Right cardiac atrium (tissue), 5 donors: ENCODE measurements around the gene EML1. TPM values are rescaled to one million over a fixed set of nuclear protein-coding genes. Genes with fewer than 3 reads are reported as not detected.

Source experiments
- ATAC-seq, 2 donors: fragments of 200-7000 bp; cut with Tn5 transposase; one replicate each; pipeline versions ENCODE4 v1.8.0 to v1.9.1; 2020; ENCODE audit warnings: moderate library complexity in 2 of 2, mild to moderate bottlenecking in 1 of 2
- DNase-seq, 3 donors: peaks; one replicate each; pipeline ENCODE4 v3.0.0-alpha.2; 2020
- H3K27ac ChIP-seq: one replicate; pipeline ENCODE4 v1.5.1; 2013; ENCODE audit warnings: mild to moderate bottlenecking, low read length, control low read depth, moderate library complexity
- H3K27me3 ChIP-seq: one replicate; pipeline ENCODE4 v1.6.1; 2013; ENCODE audit not compliant: control insufficient read depth, insufficient read depth
- H3K4me1 ChIP-seq: one replicate; pipeline ENCODE4 v1.6.1; 2013; ENCODE audit warnings: low read length; ENCODE audit not compliant: control insufficient read depth, insufficient read depth
- H3K4me3 ChIP-seq: one replicate; pipeline ENCODE4 v1.5.1; 2013; ENCODE audit warnings: low read length, control low read depth
- H3K9me3 ChIP-seq: one replicate; pipeline ENCODE4 v1.6.1; 2013; ENCODE audit warnings: low read length; ENCODE audit not compliant: control insufficient read depth
- WGBS: extraction: QIAGEN DNeasy Blood & Tissue Kit; methylation state at CpG from one replicate; pipeline ENCODE4 v1.1.7; 2013; 5-methylcytosine and 5-hydroxymethylcytosine counted together
- intact Hi-C, 4 donors: fragments of 100-400 bp; cut with DNase I; formaldehyde crosslinking; loops; one replicate each; pipeline versions ENCODE4 v1.11.0 to v1.14.0; 2022 to 2023
- long read RNA-seq, 4 donors: library from polyadenylated mRNA; unstranded; transcript quantifications; one replicate each; pipeline ENCODE4 v2.0.0, GENCODE V29; 2020 to 2021
- polyA plus RNA-seq: library from polyadenylated mRNA; stranded (reverse); fragments of 200-250 nt; gene quantifications from one replicate; pipeline ENCODE4 v1.2.3, GENCODE V29; 2013
- total RNA-seq, 4 donors: library from RNA; stranded (reverse); fragmentation: NEBNext Ultra II Directional; extraction: Animal tissue kit (Norgen Biotek cat#: 25700); gene quantifications; one replicate each; pipeline ENCODE4 v1.2.1, GENCODE V29; 2021
- donor health status: healthy with polysubstance abuse.
- donor health status: DM: no; HTN: yes; CAD: no.
- donor health status: DM: no; HTN: no; CAD: no.
- donor health status: DM: no; HTN: yes; CAD: no; lungs with severe emphysema.
- donor health status: DM: yes; HTN: yes; CAD: no.

EML1 gene, protein sequence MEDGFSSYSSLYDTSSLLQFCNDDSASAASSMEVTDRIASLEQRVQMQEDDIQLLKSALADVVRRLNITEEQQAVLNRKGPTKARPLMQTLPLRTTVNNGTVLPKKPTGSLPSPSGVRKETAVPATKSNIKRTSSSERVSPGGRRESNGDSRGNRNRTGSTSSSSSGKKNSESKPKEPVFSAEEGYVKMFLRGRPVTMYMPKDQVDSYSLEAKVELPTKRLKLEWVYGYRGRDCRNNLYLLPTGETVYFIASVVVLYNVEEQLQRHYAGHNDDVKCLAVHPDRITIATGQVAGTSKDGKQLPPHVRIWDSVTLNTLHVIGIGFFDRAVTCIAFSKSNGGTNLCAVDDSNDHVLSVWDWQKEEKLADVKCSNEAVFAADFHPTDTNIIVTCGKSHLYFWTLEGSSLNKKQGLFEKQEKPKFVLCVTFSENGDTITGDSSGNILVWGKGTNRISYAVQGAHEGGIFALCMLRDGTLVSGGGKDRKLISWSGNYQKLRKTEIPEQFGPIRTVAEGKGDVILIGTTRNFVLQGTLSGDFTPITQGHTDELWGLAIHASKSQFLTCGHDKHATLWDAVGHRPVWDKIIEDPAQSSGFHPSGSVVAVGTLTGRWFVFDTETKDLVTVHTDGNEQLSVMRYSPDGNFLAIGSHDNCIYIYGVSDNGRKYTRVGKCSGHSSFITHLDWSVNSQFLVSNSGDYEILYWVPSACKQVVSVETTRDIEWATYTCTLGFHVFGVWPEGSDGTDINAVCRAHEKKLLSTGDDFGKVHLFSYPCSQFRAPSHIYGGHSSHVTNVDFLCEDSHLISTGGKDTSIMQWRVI
- 10 to 100 TPM; 32.5 to 39.1 (median 34.8) TPM for total RNA-seq
- 11.2 TPM for polyA plus RNA-seq
- long read RNA-seq, donor 1, full-length matches to known transcripts = 6 of 58 reads
- long read RNA-seq, donor 1, partial matches to known transcripts = 7 of 58 reads
- long read RNA-seq, donor 1, other reads (novel, unspliced or antisense) = 45 of 58 reads
- long read RNA-seq, donor 2, full-length matches to known transcripts = 4 of 37 reads
- long read RNA-seq, donor 2, partial matches to known transcripts = 3 of 37 reads
- long read RNA-seq, donor 2, other reads (novel, unspliced or antisense) = 30 of 37 reads
- long read RNA-seq, donor 3, full-length matches to known transcripts = 4 of 106 reads
- long read RNA-seq, donor 3, partial matches to known transcripts = 2 of 106 reads
- long read RNA-seq, donor 3, other reads (novel, unspliced or antisense) = 100 of 106 reads
- long read RNA-seq, donor 4, full-length matches to known transcripts = 4 of 51 reads
- long read RNA-seq, donor 4, partial matches to known transcripts = 1 of 51 reads
- long read RNA-seq, donor 4, other reads (novel, unspliced or antisense) = 46 of 51 reads

DNA sequence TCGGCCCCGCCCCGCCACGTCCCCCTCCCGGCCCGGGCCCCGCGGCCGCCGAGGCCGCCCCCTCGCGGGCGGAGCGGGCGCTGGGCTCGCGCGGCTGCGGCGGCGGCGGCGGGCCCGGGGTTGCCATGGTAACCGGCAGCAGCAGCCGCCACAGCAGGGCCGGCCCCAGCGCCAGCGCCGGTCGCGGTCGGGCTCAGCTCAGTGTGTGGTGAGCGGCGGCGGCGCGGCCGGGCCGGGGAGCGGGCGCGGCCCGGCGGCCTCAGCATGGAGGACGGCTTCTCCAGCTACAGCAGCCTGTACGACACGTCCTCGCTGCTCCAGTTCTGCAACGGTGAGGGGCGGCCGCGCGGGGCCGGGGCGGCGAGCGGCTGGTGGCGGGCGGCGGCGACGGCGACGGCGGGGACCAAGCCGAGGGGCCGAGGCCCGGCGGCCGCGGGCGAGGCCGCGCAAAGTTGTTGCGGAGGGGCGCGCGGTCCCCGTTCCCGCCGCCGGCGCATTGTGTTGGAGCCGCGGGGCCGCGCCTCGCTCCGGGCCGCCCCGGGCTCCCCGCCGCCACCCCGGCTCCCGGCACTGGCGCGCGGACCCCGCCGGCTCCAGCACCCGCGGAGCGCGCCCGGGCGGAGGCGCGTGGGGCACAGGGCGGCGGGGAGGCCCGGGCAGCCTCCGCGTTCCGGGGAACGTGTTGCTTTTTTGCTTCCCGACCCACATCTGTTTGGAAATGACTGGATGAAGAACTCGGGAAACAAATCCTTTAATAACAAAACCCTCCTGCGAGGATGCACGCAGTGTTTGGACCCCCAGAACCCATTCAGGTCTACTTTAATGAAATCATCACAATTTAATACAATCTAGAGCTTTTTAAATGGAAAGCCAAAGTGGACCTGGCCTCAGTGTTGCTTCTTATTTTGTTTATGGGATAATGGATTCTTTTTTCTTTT is at the start of gene EML1:
TSS of gene EML1 (plus strand) at position 201 of the 938 bp plus-strand sequence. CDS start at position 265, 64 bp downstream.
- H3K4me1 ChIP-seq = peaks cover 9% of the 10 kb centered on the region

DNA sequence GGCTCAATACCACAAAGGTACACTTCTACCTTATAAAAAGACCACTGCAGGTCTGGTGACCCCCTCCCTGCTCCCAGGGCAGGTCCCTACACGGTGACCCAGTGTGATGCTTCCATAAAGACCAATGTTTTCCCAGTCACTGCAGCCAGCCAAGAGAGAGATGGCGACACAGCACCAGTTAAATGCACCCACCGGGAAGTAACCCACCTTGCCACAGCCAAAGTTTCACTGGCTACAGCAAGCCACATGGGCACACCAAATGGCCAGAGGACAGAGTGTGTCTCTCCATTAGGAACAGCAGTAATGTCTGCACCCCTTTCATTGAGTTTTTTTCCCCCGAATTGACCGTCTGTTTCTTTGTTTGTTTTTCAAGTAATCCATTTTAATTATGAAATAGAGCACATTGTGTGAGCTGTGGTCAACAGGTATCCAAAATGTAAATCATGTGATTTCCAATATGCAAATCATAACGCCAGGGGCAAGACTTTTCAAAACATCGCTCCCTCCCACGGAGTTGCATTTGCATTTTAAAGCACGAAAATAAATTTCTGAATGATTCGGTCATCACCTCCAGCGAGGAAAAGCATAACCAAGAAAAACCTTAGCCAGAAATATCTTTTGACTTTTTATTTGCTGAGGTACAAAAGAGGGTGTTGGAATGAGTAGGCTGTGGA is 48.9 kb upstream of the EML1 start:
- Histone ChIP-seq H3K9me3 (no peaks in the 10 kb centered on the region), H3K4me3 (no peak overlapping the region), H3K27me3 (no peaks in the 10 kb centered on the region), H3K27ac (no peak overlapping the region), H3K4me1 (peaks cover 21% of the 10 kb centered on the region)
- intact Hi-C loops = loop anchor here in 1 of 4 donors (10.0 kb wide), 1 partner anchor 50 kb away; the partner anchor contains the start of gene EML1
- DNase-seq (peak in 1 of 3 donors; percentile 13), ATAC-seq (no peak)
- WGBS = 70% methylated on average over 11 of the region's 11 CpGs

More for the DNA sequence above, at the start of gene EML1:
- Histone ChIP-seq H3K4me3 (peak within 1 kb of the TSS; percentile 97), H3K27ac (peak within 1 kb of the TSS; percentile 70), H3K27me3 (no peaks in the 10 kb centered on the region), H3K9me3 (no peaks in the 10 kb centered on the region)
- under 1% methylated on average over 121 of the region's 121 CpGs for WGBS
- DNase-seq (peak; percentile 91 to 96 (median 95)), ATAC-seq (peak; percentile 93)
- intact Hi-C loops = loop anchor here (5.0 to 10.0 kb wide), 5 partner anchors 41 to 91 kb away; no protein-coding TSS in a partner anchor

DNA sequence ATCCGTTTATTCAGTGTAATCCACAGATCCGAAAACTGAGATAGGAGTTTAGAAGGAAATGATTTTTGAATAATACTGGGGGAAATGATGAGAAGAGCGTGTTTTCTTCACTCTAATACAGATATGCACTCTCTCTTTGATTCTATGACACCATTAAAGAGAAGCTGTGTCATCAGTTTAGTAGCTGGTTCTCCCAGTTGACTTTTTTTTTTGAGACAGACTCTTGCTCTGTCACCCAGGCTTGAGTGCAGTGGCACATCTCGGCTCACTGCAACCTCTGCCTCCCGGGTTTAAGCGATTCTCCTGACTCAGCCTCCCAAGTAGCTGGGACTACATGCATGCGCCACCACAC is 48.4 kb upstream of the EML1 start:
- no peaks in the 10 kb centered on the region for H3K27me3 ChIP-seq
- no peak for DNase-seq
- H3K4me1 ChIP-seq = peaks cover 23% of the 10 kb centered on the region
- H3K27ac ChIP-seq = no peak overlapping the region
- WGBS = 82% methylated on average over 7 of the region's 7 CpGs
- H3K4me3 ChIP-seq = no peak overlapping the region
- ATAC-seq = no peak
- H3K9me3 ChIP-seq = no peaks in the 10 kb centered on the region
- intact Hi-C loops = loop anchor here in 1 of 4 donors (10.0 kb wide), 1 partner anchor 50 kb away; the partner anchor contains the start of gene EML1

DNA sequence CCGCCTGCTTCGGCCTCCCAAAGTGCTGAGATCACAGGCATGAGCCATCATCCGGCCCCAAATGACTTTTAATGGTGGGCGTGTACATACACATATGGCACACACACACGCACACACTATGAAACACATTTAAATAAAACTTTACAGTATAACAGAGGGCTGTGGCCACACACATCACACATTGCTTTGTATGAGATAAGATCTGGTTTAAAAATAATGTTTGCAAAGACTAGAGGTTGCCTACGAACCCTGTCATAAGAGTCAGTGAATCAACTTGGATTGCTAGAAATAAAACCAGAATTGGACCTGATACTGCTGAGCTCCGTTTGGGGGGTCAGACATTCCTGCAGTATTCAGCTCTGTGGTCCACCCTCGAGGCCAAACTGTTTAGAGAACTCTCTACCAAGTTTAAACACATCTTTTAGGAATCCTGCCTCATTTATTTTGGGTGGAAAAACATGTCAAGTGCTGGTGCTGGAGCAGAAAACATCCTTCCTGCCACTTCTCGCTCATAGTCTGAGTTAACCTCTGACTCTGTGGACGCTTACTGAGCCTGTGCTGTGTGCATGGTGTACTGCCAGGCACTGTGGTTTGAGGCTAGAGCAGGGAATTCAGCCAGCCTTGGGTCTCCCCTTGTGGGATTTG is 47.8 kb upstream of the EML1 start:
- H3K4me3 ChIP-seq = no peak overlapping the region
- no peaks in the 10 kb centered on the region for H3K9me3 ChIP-seq
- WGBS = 48% methylated on average over 10 of the region's 10 CpGs
- DNase-seq = peak in 2 of 3 donors; percentile 27 to 65
- peak overlapping the region; percentile 74 for H3K27ac ChIP-seq
- H3K27me3 ChIP-seq = no peaks in the 10 kb centered on the region
- intact Hi-C loops = loop anchor here in 1 of 4 donors (10.0 kb wide), 1 partner anchor 49 kb away; the partner anchor contains the start of gene EML1
- peaks cover 27% of the 10 kb centered on the region for H3K4me1 ChIP-seq
- peak; percentile 51 to 61 for ATAC-seq

DNA sequence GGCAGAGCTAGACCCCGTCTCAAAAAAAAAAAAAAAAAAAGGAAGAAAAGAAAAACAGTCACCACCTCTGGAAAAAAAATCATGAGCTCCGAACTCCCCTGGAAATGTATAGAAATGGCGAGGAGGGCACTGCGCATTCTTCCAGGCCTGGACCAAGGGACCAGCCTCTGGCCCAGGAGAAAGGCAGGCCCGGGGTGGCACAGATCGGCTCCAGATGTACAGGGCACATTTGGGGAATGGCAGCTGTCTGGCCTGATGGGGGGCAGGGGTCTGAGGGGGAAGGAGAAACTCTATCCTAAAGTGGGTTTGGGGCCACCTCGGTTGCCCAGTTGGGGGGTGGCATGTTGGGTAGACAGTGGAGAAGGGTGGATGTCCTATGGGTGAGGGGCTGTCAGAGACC is 46.0 kb upstream of the EML1 start:
- ATAC-seq (no peak), DNase-seq (peak in 2 of 3 donors; percentile 32 to 54)
- H3K4me1 ChIP-seq = peaks cover 20% of the 10 kb centered on the region
- H3K27me3 ChIP-seq = no peaks in the 10 kb centered on the region
- no peaks in the 10 kb centered on the region for H3K9me3 ChIP-seq
- 84% methylated on average over 6 of the region's 7 CpGs for WGBS
- intact Hi-C loops = loop anchor here in 1 of 4 donors (10.0 kb wide), 1 partner anchor 48 kb away; the partner anchor contains the start of gene EML1
- H3K27ac ChIP-seq = peak overlapping the region; percentile 6
- H3K4me3 ChIP-seq = no peak overlapping the region

DNA sequence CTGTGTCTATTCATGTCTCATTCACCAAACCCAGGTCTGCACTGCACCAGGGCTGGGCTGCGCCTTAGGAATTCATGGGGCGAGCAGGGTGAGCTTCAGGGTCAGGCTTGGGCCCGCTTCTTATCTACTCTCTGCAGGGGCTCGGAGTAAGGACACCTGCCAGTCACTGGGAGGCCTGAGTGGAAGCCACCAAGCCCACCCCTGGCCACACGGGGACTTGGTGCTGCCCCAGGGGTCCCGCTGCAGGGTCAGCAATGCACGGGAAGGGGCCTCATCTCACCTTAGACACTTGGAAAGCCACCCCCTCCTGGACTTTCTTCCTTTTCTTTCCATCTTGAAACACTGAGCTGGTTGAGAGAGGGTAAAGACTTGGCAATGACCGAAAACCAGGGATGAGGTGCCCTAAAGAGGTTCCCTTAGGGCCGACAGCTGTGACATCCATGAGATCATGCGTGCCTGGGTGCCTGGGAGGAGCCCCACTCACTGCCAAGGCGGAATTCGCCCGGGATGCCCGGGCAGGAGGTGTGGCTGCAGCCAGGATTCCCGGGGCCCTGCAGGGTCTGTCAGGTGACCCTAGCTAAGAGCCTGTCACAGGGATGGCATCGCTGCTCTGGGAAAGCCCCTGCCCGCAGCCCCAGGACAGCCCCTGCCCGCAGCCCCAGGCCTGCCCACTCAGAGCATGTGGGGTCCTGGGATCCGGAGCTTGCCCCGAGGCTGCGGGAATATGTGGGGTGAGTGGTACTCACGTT is 45.5 kb upstream of the EML1 start:
- no peak for ATAC-seq

DNA sequence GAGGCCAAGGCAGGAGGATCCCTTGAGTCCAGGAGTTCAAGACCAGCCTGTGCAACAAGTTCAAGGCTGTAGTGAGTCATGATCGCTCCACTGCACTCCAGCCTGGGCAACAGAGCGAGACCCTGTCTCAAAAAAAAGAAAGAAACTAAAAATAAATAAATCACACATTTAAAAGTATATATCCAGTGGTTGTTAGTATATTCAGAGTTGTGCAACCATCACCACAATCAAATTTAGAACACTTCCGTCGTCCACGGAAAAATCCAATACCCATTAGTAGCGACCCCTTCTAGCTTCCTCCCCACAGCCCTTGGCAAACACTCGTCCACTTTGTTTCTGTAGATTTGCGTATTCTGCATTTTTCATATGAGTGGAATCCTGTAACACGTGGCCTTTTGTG is 44.7 kb upstream of the EML1 start:
- DNase-seq (peak in 1 of 3 donors; percentile 18), ATAC-seq (no peak)
- H3K4me3 ChIP-seq = no peak overlapping the region
- H3K4me1 ChIP-seq = peaks cover 25% of the 10 kb centered on the region
- intact Hi-C loops = loop anchor here in 1 of 4 donors (10.0 kb wide), 1 partner anchor 46 kb away; the partner anchor contains the start of gene EML1
- no peaks in the 10 kb centered on the region for H3K27me3 ChIP-seq
- no peak overlapping the region for H3K27ac ChIP-seq
- H3K9me3 ChIP-seq = no peaks in the 10 kb centered on the region
- WGBS = 85% methylated on average over 9 of the region's 9 CpGs

More for the DNA sequence above, 45.5 kb upstream of the EML1 start:
- Histone ChIP-seq H3K4me1 (peaks cover 22% of the 10 kb centered on the region), H3K4me3 (no peak overlapping the region), H3K27me3 (no peaks in the 10 kb centered on the region), H3K27ac (peak overlapping the region; percentile 6), H3K9me3 (no peaks in the 10 kb centered on the region)
- intact Hi-C loops = loop anchor here in 1 of 4 donors (10.0 kb wide), 1 partner anchor 47 kb away; the partner anchor contains the start of gene EML1
- peak in 2 of 3 donors; percentile 41 to 60 for DNase-seq
- 87% methylated on average over 22 of the region's 22 CpGs for WGBS

DNA sequence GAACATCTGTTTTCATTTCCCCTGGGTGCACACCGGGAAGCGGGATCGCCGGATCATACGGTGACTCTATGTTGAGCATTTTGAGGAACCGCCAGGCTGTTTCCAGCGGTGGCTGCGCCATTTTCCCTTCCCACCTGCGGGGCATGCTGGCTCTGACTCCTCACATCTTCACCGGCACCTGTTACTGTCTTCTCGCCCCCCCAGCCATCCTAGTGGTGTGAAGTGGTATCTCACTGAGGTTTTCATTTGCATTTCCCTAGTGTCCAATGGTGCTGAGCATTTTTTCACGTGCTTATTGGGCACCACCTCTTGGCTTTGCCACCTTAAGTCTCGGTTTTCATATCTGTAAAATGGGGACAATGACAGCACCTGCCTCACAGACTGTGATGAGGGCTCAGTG is 44.1 kb upstream of the EML1 start:
- H3K27me3 ChIP-seq = no peaks in the 10 kb centered on the region
- no peak overlapping the region for H3K4me3 ChIP-seq
- intact Hi-C loops = loop anchor here in 1 of 4 donors (10.0 kb wide), 1 partner anchor 46 kb away; the partner anchor contains the start of gene EML1
- DNase-seq (peak in 2 of 3 donors; percentile 34 to 39), ATAC-seq (no peak)
- WGBS = 88% methylated on average over 13 of the region's 13 CpGs
- H3K4me1 ChIP-seq = peaks cover 25% of the 10 kb centered on the region
- H3K9me3 ChIP-seq = no peaks in the 10 kb centered on the region
- no peak overlapping the region for H3K27ac ChIP-seq
